ENCODE data around the gene STOX2. TPM values are rescaled to one million over a fixed set of nuclear protein-coding genes. Genes with fewer than 3 reads are reported as not detected.

Gene STOX2
- total and polyA plus RNA-seq, 8 donors: 0.29 to 55.8 (median 3.9) TPM

GRCh38 chr4:183858011-183858615 lies 47.0 kb upstream of the STOX2 start:
- intact Hi-C loops (cut with DNase I; ENCODE audit: low total_unique reads): no loop called here
- Histone ChIP-seq H3K36me3 (no peaks in the 10 kb centered on the region), H3K4me3 (no peak overlapping the region), H3K27me3 (no peaks in the 10 kb centered on the region), H3K4me1 (peaks cover 0 to 12% (median 5%) of the 10 kb centered on the region in 4 donors), H3K27ac (no peak overlapping the region), H3K9me3 (no peaks in the 10 kb centered on the region)
- WGBS, 5 donors: 71 to 89% (median 79%) methylated on average over 14 of the region's 14 CpGs
- TF ChIP-seq POLR2A (IDR thresholded peaks at IDR 0.05) (no peak), EP300 (IDR thresholded peaks at IDR 0.05) (no peak), CTCF (IDR thresholded peaks at IDR 0.05) (no peak), POLR2AphosphoS5 (IDR thresholded peaks at IDR 0.05) (no peak)
- no peak for DNase-seq

- intact Hi-C loops (cut with DNase I; ENCODE audit: low total_unique reads): no loop called here
- Histone ChIP-seq H3K4me1 (peaks cover 0 to 22% (median 12%) of the 10 kb centered on the region in 4 donors), H3K27ac (no peak overlapping the region), H3K36me3 (no peaks in the 10 kb centered on the region), H3K4me3 (no peak overlapping the region), H3K27me3 (no peaks in the 10 kb centered on the region), H3K9me3 (no peaks in the 10 kb centered on the region)
- DNase-seq: no peak
- TF ChIP-seq EP300 (IDR thresholded peaks at IDR 0.05) (no peak), POLR2A (IDR thresholded peaks at IDR 0.05) (no peak)
- 57 to 71% (median 69%) methylated on average over 2 of the region's 2 CpGs for WGBS, 5 donors
Observed at GRCh38 chr4:183860119-183860518, 45.0 kb upstream of the STOX2 start.

- TF ChIP-seq POLR2AphosphoS5 (IDR thresholded peaks at IDR 0.05): peak in 1 of 3 donors; percentile 14
- TF ChIP-seq EP300 (IDR thresholded peaks at IDR 0.05): no peak
- intact Hi-C loops (cut with DNase I; ENCODE audit: low total_unique reads): no loop called here
- peak in 1 of 2 donors; percentile 60 for DNase-seq
- Histone ChIP-seq H3K9me3 (no peaks in the 10 kb centered on the region), H3K4me3 (no peak overlapping the region), H3K27me3 (no peaks in the 10 kb centered on the region), H3K4me1 (peaks cover 0 to 22% (median 12%) of the 10 kb centered on the region in 4 donors), H3K36me3 (no peaks in the 10 kb centered on the region), H3K27ac (no peak overlapping the region)
- WGBS, 5 donors: 39 to 79% (median 74%) methylated on average over 10 of the region's 10 CpGs
Observed at GRCh38 chr4:183860731-183861130, 44.4 kb upstream of the STOX2 start.

- H3K9me3 ChIP-seq: no peaks in the 10 kb centered on the region
- no peak for DNase-seq
- H3K36me3 ChIP-seq: no peaks in the 10 kb centered on the region
- intact Hi-C loops (cut with DNase I; ENCODE audit: low total_unique reads): no loop called here
- 92 to 99% (median 97%) methylated on average over 13 of the region's 13 CpGs for WGBS, 5 donors
- H3K27ac ChIP-seq: no peak overlapping the region
- peaks cover 0 to 24% (median 12%) of the 10 kb centered on the region in 4 donors for H3K4me1 ChIP-seq
- no peak overlapping the region for H3K4me3 ChIP-seq
- H3K27me3 ChIP-seq: no peaks in the 10 kb centered on the region
- TF ChIP-seq EP300 (IDR thresholded peaks at IDR 0.05): no peak
- no peak for TF ChIP-seq POLR2A (IDR thresholded peaks at IDR 0.05)
- no peak for TF ChIP-seq CTCF (IDR thresholded peaks at IDR 0.05)
- no peak for TF ChIP-seq POLR2AphosphoS5 (IDR thresholded peaks at IDR 0.05)
Observed at GRCh38 chr4:183861426-183861825, 43.7 kb upstream of the STOX2 start.

- Histone ChIP-seq H3K36me3 (no peaks in the 10 kb centered on the region), H3K27ac (peak overlapping the region in 1 of 5 donors; percentile 58), H3K27me3 (no peaks in the 10 kb centered on the region), H3K9me3 (no peaks in the 10 kb centered on the region), H3K4me3 (no peak overlapping the region), H3K4me1 (peaks cover 0 to 36% (median 12%) of the 10 kb centered on the region in 4 donors)
- intact Hi-C loops (cut with DNase I; ENCODE audit: low total_unique reads): no loop called here
- no peak for DNase-seq
- TF ChIP-seq EP300 (IDR thresholded peaks at IDR 0.05) (no peak), POLR2A (IDR thresholded peaks at IDR 0.05) (no peak), POLR2AphosphoS5 (IDR thresholded peaks at IDR 0.05) (no peak), CTCF (IDR thresholded peaks at IDR 0.05) (no peak)
- WGBS, 5 donors: 46 to 66% (median 60%) methylated on average over 8 of the region's 8 CpGs
Observed at GRCh38 chr4:183863155-183863825, 41.8 kb upstream of the STOX2 start.
